Kidney glomerular epithelial cell (primary cell): ENCODE measurements around the gene RRAGA.
"Not testable (repeated sequence)": the region's sequence is repeated elsewhere in the genome, so short reads cannot be mapped to it uniquely, and the experiment has no call there.

Experiments used
- DNase-seq: peaks from one replicate; lab custom pipeline; 2025; lab: John Stamatoyannopoulos, UW

Gene RRAGA

DNA sequence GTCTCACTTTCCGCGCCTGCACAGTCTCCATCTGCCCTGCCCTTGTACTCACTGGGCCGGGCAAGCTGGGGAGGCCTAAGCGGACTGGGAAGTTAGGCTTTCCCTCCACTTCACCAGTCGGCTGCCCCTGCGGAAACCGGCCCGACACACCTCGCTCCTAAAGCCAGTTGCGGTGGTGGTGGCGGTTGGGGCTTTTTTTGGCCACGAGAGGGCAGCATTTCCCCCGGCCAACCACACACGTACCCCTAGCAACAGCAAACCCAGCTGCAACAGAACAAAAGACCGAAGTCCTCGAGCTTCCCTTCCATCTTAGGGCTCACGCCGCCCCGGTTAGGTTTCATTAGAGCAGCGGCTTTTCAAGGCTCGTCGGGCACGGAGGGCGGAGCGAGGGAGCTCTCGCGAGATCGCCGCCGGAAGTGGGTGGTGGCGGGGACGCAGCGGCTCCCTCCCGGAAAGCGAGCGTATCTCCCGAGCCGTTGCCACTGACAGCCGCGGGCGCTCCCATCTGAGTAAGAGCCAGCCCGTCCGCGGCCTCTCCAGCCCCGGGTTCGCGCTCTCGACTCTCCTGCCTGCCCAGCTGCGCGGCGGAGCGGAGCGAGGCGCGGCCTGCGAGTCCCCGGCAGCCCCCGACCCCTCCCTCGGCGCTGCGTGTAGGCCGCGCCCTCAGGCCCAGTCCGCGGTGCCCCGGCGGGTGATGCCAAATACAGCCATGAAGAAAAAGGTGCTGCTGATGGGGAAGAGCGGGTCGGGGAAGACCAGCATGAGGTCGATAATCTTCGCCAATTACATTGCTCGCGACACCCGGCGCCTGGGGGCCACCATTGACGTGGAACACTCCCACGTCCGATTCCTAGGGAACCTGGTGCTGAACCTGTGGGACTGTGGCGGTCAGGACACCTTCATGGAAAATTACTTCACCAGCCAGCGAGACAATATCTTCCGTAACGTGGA is at the start of gene RRAGA:
TSS of gene RRAGA (plus strand) at position 462 of the 951 bp plus-strand sequence. CDS start at position 695, 233 bp downstream.
- peak; percentile 90 for DNase-seq

DNA sequence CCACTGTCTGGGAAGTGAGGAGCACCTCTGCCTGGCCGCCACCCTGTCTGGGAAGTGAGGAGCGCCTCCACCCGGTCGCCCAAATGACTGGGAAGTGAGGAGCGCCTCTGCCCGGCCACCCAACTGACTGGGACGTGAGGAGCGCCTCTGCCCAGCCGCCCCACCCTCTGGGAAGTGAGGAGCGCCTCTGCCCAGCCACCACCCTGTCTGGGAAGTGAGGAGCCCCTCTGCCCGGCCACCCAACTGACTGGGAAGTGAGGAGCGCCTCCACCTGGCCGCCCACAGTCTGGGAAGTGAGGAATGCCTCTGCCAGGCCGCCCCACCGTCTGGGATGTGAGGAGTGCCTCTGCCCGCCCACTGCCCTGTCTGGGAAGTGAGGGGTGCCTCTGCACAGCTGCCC is 49.1 kb upstream of the RRAGA start:
- no peak for DNase-seq

DNA sequence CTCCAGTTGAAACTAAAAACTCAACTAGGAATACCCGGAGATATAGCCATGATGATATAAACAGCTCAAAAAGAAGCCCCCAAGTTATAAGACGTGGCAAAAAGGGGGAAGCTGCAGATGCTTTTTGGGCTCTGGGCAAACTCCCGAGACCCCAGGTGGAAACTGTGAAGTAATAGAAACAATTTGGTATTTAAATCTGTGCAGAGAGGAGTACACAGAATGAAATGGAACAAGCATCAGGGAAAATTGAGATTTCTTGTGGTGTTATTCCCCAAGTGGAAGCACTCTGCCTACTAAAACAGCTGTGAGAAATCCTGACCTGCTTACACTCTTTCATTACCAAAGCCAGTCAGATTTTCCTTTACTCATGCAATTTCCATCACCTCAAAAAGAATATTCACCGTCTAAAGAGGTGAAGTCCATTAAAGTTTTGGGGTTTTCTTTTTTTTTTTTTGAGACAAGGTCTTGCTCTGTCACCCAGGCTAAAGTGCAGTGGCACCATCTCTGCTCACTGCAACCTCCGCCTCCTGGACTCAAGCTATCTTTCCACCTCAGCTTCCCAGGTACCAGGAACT is 39.7 kb upstream of the RRAGA start:
- DNase-seq, result no peak

DNA sequence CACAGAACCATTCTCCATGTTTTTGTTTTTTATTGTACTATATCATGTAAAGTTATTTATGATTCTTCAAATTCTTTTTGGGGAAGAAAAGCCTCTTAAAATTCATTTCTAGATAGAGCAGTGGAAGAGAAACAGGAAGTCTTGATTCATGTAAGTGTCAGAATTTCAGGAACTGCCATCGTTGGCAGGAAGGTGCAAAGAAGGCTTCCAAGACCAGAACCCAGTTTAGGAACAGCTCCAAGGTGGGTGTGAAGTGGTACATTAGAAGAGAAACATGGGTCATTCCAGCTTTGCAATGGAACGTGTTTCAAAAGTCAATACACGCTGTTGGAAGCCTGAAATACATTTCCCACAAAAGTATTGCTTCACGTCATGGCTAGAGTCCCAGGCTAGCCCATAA is 31.0 kb upstream of the RRAGA start:
- DNase-seq, result no peak

- no peak for DNase-seq
These were observed 28.3 kb upstream of the RRAGA start for GRCh38 chr9:19020886-19021455.

GRCh38 chr9:19021649-19022048 is 27.6 kb upstream of the RRAGA start:
- not testable (repeated sequence) for DNase-seq

DNA sequence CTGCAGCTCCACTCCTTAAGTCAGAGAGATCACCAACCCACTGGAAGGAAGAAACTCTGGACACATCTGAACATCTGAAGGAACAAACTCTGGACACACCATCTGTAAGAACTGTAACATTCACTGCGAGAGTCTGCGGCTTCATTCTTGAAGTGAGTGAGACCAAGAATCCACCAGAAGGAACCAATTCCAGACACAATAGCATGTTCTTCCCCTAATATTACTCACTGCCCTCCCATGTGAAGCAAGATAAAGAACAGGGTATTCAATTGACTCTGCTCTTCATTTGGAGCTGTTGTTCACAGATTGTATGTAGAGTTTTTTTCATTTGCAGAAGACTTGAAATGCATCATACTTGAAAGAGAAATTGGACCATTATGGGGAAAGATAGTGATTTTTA is 27.0 kb upstream of the RRAGA start:
- no peak for DNase-seq

GRCh38 chr9:19023078-19023477 is 26.1 kb upstream of the RRAGA start:
- no peak for DNase-seq

DNA sequence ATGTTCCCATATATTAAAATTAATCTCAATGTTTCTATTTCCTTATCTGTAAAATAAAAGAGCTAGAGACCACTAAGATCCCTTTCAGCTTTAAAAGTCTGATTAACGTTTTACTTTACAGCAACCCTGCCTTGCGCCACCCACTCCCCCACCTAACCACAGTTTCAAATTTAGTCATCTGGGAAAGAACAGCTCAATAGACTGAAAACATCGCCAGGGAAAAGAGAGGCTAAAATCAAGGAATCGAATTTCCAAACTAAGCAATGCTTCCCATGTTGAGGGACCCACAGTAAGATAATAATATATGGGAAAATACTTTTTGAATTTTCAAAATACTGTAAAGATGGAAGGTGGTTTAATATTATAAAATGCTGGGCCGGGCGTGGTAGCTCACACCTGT is 22.9 kb upstream of the RRAGA start:
- DNase-seq, result peak; percentile 9

- DNase-seq, result no peak
These were observed 21.4 kb upstream of the RRAGA start for GRCh38 chr9:19027825-19028224.

- peak; percentile 55 for DNase-seq
These were observed 20.3 kb upstream of the RRAGA start for GRCh38 chr9:19028835-19029451.

- no peak for DNase-seq
These were observed 18.3 kb upstream of the RRAGA start for GRCh38 chr9:19030899-19031298.

DNA sequence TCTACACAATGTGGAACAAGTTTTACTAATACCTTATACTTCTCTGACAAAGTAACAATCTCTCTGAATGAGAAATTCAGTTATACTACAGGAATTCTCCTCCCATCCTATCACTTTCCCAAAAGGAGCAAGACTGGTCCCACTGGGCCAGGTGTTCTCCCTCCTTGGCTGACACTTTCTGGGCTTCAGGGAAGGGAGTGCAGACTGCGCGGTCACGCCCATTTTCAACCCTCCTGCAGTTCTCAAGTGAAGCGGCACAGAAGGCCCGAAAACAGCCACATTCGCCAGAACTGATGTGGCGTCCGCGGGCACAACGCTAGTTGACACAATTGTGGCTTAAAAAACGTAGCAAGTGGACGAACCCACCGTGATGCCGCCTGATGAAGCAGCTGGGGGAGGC is 16.8 kb upstream of the RRAGA start:
- DNase-seq, result no peak

- no peak for DNase-seq
These were observed 16.2 kb upstream of the RRAGA start, which contains the start of gene SAXO1 for GRCh38 chr9:19033015-19033414. SAXO1 (minus strand) TSS chr9:19033209; CDS start chr9:19032908, 301 bp downstream.

DNA sequence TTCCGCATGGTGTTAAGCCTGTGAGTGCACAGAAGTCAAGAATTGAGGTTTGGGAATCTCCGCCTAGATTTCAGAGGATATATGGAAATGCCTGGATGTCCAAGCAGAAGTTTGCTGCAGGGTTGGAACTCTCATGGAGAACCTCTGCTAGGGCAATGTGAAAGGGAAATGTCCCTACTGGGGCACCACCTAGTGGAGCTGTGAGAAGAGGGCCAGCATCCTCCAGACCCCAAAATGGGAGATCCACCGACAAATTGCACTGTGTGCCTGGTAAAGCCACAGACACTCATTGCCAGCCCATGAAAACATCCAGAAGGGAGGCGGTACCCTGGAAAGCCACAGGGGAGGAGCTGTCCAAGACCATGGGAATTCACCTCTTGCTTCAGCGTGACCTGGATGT is 12.6 kb upstream of the RRAGA start:
- DNase-seq, result no peak

DNA sequence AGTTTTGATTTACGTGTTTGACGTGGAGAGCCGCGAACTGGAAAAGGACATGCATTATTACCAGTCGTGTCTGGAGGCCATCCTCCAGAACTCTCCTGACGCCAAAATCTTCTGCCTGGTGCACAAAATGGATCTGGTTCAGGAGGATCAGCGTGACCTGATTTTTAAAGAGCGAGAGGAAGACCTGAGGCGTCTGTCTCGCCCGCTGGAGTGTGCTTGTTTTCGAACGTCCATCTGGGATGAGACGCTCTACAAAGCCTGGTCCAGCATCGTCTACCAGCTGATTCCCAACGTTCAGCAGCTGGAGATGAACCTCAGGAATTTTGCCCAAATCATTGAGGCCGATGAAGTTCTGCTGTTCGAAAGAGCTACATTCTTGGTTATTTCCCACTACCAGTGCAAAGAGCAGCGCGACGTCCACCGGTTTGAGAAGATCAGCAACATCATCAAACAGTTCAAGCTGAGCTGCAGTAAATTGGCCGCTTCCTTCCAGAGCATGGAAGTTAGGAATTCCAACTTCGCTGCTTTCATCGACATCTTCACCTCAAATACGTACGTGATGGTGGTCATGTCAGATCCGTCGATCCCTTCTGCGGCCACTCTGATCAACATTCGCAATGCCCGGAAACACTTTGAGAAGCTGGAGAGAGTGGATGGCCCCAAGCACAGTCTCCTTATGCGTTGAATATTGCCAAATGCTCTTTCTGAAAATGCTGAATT is 850 bp downstream of the RRAGA start:
- DNase-seq, result peak; percentile 40

DNA sequence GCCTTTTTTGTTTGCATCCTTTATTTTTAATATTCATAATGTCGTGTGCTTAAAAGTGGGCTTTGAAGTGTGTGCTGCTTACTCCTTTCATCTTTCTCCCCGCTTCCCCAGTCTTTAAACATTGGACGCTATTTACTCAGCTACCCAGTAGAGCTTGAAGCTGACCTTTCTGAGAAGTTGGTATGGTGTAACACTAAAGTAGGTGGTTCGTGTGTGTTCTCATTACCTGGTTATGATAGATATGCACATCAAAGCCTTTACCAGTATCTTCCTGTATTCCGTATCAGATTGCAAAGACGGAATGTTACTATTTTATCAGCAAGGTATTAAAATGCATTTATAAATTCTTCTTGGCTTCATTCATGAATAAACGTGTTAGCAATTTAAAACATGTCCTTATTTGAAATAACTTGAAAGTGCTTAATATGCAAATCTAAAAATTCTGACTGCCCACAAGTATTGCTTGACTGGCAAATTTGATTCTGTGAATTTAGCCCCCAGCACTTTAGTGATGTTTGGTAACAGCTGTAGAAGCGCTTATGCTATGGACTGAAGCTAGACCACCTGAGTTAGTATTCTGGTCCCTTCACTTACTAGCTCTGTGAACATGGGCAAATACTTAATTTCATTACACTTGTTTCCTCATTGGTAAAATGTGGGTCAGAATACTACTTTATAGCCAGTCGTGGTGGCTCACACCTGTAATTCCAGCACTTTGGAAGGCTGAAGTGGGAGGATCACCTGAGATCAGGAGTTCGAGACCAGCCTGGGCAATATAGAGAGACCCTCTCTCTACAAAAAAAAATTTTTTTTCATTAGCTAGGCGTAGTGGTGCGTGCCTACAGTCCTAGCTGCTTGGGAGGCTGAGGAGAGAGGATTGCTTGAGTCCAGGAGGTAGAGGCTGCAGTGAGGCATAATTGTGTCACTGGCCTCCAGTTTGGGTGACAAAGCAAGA is 1.7 kb downstream of the RRAGA start:
- DNase-seq, result peak; percentile 40

- DNase-seq, result no peak
These were observed 7.8 kb downstream of the RRAGA start for GRCh38 chr9:19057033-19057432.

DNA sequence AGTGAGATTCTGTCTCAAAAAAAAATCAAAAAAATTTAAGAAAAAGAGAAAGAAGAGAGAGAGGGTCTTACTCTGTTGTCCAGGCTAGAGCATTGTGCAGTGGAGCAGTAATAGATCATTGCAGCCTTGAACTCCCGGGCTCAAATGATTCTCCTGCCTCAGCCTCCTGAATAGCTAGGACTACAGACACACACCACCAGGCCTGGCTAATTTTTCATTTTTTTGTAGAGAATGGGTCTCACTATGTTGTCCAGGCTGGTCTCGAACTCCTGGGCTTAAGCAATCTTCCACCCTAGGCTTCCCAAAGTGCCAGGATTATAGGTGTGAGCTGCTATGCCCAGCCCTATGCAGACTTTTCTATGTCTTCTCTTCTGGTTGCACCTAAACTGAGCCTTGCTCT is 25.0 kb downstream of the RRAGA start:
- no peak for DNase-seq

GRCh38 chr9:19074836-19075235 is 25.6 kb downstream of the RRAGA start:
- DNase-seq, result peak; percentile 58

GRCh38 chr9:19085295-19085694 is 36.1 kb downstream of the RRAGA start:
- DNase-seq, result no peak
